GM13976 (cell line): Measurements from ENCODE around the gene FLVCR2.

ENCODE experiments used
- DNase-seq: peaks from one replicate; pipeline ENCODE4 v3.0.0; 2012; ENCODE audit warnings: low spot score
- CTCF ChIP-seq: IDR thresholded peaks from 2 replicates; pipeline ENCODE4 v1.5.1; 2012; ENCODE audit warnings: borderline replicate concordance, mild to moderate bottlenecking; ENCODE audit not compliant: insufficient read depth; ENCODE audit errors: extremely low read depth, missing control alignments, control extremely low read depth
- in situ Hi-C: fragments of 300-500 bp; cut with MboI; formaldehyde crosslinking; loops from one replicate; pipeline ENCODE4 v1.12.0; 2022; ENCODE audit warnings: low sequenced_read_pairs, mixed read lengths, inconsistent platforms; ENCODE audit not compliant: unreplicated experiment

Gene FLVCR2

GRCh38 chr14:75561013-75561432 is 17.4 kb upstream of the FLVCR2 start:
- TF ChIP-seq CTCF = peak; percentile 69
- in situ Hi-C loops = loop anchor here (10.0 kb wide), 1 partner anchor 246 kb away; no protein-coding TSS in a partner anchor
- DNase-seq = peak; percentile 60

GRCh38 chr14:75562089-75562488 is 16.3 kb upstream of the FLVCR2 start:
- in situ Hi-C loops = loop anchor here (10.0 kb wide), 1 partner anchor 247 kb away; no protein-coding TSS in a partner anchor
- no peak for TF ChIP-seq CTCF
- DNase-seq = no peak

- in situ Hi-C loops = loop anchor here (10.0 kb wide), 1 partner anchor 248 kb away; no protein-coding TSS in a partner anchor
- DNase-seq = no peak
- no peak for TF ChIP-seq CTCF
Observed at GRCh38 chr14:75562489-75562888, 15.9 kb upstream of the FLVCR2 start.

- TF ChIP-seq CTCF = no peak
- in situ Hi-C loops = loop anchor here (10.0 kb wide), 1 partner anchor 249 kb away; no protein-coding TSS in a partner anchor
- no peak for DNase-seq
Observed at GRCh38 chr14:75563931-75564330, 14.5 kb upstream of the FLVCR2 start.

- no peak for TF ChIP-seq CTCF
- in situ Hi-C loops = loop anchor here (10.0 kb wide), 1 partner anchor 250 kb away; no protein-coding TSS in a partner anchor
- no peak for DNase-seq
Observed at GRCh38 chr14:75565056-75565455, 13.4 kb upstream of the FLVCR2 start.

- in situ Hi-C loops = loop anchor here (10.0 kb wide), 1 partner anchor 252 kb away; no protein-coding TSS in a partner anchor
- TF ChIP-seq CTCF = no peak
- DNase-seq = no peak
Observed at GRCh38 chr14:75566321-75566720, 12.1 kb upstream of the FLVCR2 start.

- DNase-seq = no peak
- TF ChIP-seq CTCF = no peak
- in situ Hi-C loops = loop anchor here (10.0 kb wide), 1 partner anchor 252 kb away; no protein-coding TSS in a partner anchor
Observed at GRCh38 chr14:75566752-75567151, 11.7 kb upstream of the FLVCR2 start.
